ENCODE results near the gene SIK3. TPM values are rescaled to one million over a fixed set of nuclear protein-coding genes. Genes with fewer than 3 reads are reported as not detected.

Gene SIK3
- total RNA-seq, 1 donor from 2014 or later: 19.5 TPM

- TF ChIP-seq CTCF (IDR thresholded peaks at IDR 0.05): no peak
- DNase-seq (ENCODE audit: low spot score): no peak
- Mint-ChIP-seq H3K4me3 (ENCODE audit: unreplicated experiment) (no peak overlapping the region), H3K36me3 (ENCODE audit: low read depth) (peaks cover 29% of the 10 kb centered on the region), H3K4me1 (ENCODE audit: low read depth) (peaks cover 14% of the 10 kb centered on the region), H3K27me3 (ENCODE audit: low read depth) (no peaks in the 10 kb centered on the region), H3K27ac (ENCODE audit: unreplicated experiment) (peak overlapping the region; percentile 64), H3K9me3 (ENCODE audit: low read depth) (no peaks in the 10 kb centered on the region)
Observed at GRCh38 chr11:116871248-116871647, 227.0 kb downstream of the SIK3 start.

- peaks cover 20% of the 10 kb centered on the region for H3K4me1 Mint-ChIP-seq (ENCODE audit: low read depth)
- no peaks in the 10 kb centered on the region for H3K9me3 Mint-ChIP-seq (ENCODE audit: low read depth)
- peak overlapping the region; percentile 30 for H3K27ac Mint-ChIP-seq (ENCODE audit: unreplicated experiment)
- no peaks in the 10 kb centered on the region for H3K27me3 Mint-ChIP-seq (ENCODE audit: low read depth)
- peaks cover 31% of the 10 kb centered on the region for H3K36me3 Mint-ChIP-seq (ENCODE audit: low read depth)
- H3K4me3 Mint-ChIP-seq (ENCODE audit: unreplicated experiment): no peak overlapping the region
- DNase-seq (ENCODE audit: low spot score): no peak
- no peak for TF ChIP-seq CTCF (IDR thresholded peaks at IDR 0.05)
Observed at GRCh38 chr11:116870054-116870453, 228.2 kb downstream of the SIK3 start.

DNA sequence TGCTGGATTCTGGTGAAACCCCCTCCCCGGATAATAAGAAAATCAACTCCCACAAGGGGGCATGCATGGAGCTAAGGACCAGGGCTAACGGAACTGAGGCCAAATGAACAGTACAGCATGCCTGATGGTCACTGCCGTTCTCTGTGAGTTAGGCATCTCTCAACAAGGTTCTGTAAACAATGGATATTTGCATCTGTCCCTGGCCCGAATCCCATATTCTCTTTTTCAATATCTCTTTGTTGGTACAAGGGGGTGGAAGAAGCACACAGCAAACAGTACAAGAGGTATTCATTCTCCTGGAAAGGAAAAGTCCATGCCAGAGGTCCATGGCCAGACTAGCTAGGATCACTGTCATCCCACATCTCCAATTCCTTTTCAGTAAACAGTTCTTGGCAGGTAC is 228.6 kb downstream of the SIK3 start:
- no peaks in the 10 kb centered on the region for H3K9me3 Mint-ChIP-seq (ENCODE audit: low read depth)
- H3K4me3 Mint-ChIP-seq (ENCODE audit: unreplicated experiment): no peak overlapping the region
- H3K27ac Mint-ChIP-seq (ENCODE audit: unreplicated experiment): no peak overlapping the region
- no peaks in the 10 kb centered on the region for H3K27me3 Mint-ChIP-seq (ENCODE audit: low read depth)
- peaks cover 29% of the 10 kb centered on the region for H3K36me3 Mint-ChIP-seq (ENCODE audit: low read depth)
- peaks cover 20% of the 10 kb centered on the region for H3K4me1 Mint-ChIP-seq (ENCODE audit: low read depth)
- DNase-seq (ENCODE audit: low spot score): no peak
- no peak for TF ChIP-seq CTCF (IDR thresholded peaks at IDR 0.05)

DNA sequence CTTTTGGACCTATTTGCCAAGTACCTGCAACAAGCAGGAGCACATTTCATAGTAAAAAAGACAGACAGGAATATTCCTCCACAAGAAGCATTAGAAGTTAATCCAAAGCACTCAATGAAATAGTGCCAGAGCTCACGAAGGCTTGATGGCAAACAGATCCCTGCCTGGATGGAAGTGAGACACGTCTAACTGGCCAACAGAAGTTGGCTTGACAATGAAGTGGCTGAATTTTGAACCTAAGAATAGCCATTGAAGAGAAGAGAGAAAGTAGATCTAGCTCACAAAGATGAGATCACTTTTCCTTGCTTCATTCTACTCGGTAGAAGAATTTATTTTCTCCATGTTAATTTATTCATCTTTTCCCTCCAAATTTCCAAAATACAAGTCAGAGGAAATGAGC is 230.2 kb downstream of the SIK3 start:
- no peaks in the 10 kb centered on the region for H3K27me3 Mint-ChIP-seq (ENCODE audit: low read depth)
- no peak for TF ChIP-seq CTCF (IDR thresholded peaks at IDR 0.05)
- peaks cover 30% of the 10 kb centered on the region for H3K36me3 Mint-ChIP-seq (ENCODE audit: low read depth)
- no peaks in the 10 kb centered on the region for H3K9me3 Mint-ChIP-seq (ENCODE audit: low read depth)
- no peak for DNase-seq (ENCODE audit: low spot score)
- no peak overlapping the region for H3K27ac Mint-ChIP-seq (ENCODE audit: unreplicated experiment)
- H3K4me1 Mint-ChIP-seq (ENCODE audit: low read depth): peaks cover 20% of the 10 kb centered on the region
- no peak overlapping the region for H3K4me3 Mint-ChIP-seq (ENCODE audit: unreplicated experiment)

DNA sequence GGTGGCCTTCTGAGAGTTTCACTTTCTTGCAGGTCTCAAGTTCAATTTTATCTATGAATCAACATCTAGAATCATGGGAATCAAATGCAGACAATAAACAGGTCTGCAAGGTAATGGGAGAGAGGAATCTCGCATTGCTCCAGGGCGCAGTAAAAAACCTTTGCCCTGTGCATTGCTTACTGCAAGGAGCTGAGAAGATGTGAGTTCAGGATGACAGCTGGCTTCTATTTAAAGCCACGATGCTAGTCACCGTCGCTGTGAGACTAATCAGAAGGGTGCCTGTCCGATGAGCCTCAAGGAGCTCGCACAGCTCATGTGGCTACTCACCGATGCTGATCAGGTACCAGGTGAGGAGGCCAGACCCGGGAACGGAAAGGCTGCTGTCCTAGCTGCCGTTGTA is 230.6 kb downstream of the SIK3 start:
- Mint-ChIP-seq H3K4me1 (ENCODE audit: low read depth) (peaks cover 20% of the 10 kb centered on the region), H3K27me3 (ENCODE audit: low read depth) (no peaks in the 10 kb centered on the region), H3K4me3 (ENCODE audit: unreplicated experiment) (no peak overlapping the region), H3K36me3 (ENCODE audit: low read depth) (peaks cover 26% of the 10 kb centered on the region), H3K9me3 (ENCODE audit: low read depth) (no peaks in the 10 kb centered on the region), H3K27ac (ENCODE audit: unreplicated experiment) (no peak overlapping the region)
- TF ChIP-seq CTCF (IDR thresholded peaks at IDR 0.05): no peak
- DNase-seq (ENCODE audit: low spot score): no peak

All from chondrocyte (in vitro differentiated cells).